Thoracic aorta (tissue), 2 donors: ENCODE measurements around the gene MLLT1. TPM values are rescaled to one million over a fixed set of nuclear protein-coding genes. Genes with fewer than 3 reads are reported as not detected.

Experiments used
- ATAC-seq: fragments of 150-250 bp; one replicate; pipeline ENCODE4 v1.8.0; 2017; ENCODE audit warnings: low read depth; ENCODE audit not compliant: insufficient number of reproducible peaks, low FRiP score
- DNase-seq: peaks from one replicate; pipeline ENCODE4 v3.0.0-alpha.2; 2020; ENCODE audit warnings: low spot score
- H3K27ac ChIP-seq, 2 donors: fragments of 200-600 bp; sonication (generic); 1 replicate in 1 of 2; 2 replicates in 1 of 2; pipeline ENCODE4 v1.5.1; 2016; ENCODE audit warnings: mild to moderate bottlenecking in 2 of 2, moderate library complexity in 2 of 2
- H3K27me3 ChIP-seq: fragments of 200-600 bp; sonication (generic); replicated peaks from 2 replicates; pipeline ENCODE4 v1.6.0; 2016; ENCODE audit warnings: mild to moderate bottlenecking; ENCODE audit not compliant: insufficient read depth
- H3K36me3 ChIP-seq: fragments of 200-600 bp; sonication (generic); one replicate; pipeline ENCODE4 v1.5.1; 2016
- H3K4me1 ChIP-seq, 2 donors: fragments of 200-600 bp; sonication (generic); 1 replicate in 1 of 2; 2 replicates in 1 of 2; pipeline versions ENCODE4 v1.5.1 to v1.6.0; 2016; ENCODE audit warnings: low read depth in 2 of 2, mild to moderate bottlenecking in 1 of 2; ENCODE audit not compliant: control insufficient read depth in 1 of 2
- H3K4me3 ChIP-seq: fragments of 200-600 bp; sonication (generic); 2 replicates; pipeline ENCODE4 v1.5.1; 2016; ENCODE audit warnings: mild to moderate bottlenecking
- H3K9me3 ChIP-seq: fragments of 200-600 bp; sonication (generic); 2 replicates; pipeline ENCODE4 v1.5.1; 2016
- CTCF ChIP-seq: fragments of 200-600 bp; sonication (generic); IDR thresholded peaks from one replicate; pipeline ENCODE4 v1.5.1; 2019; ENCODE audit warnings: antibody characterized with exemption
- total RNA-seq, 2 donors: library from RNA; depleted of rRNA; stranded (reverse); fragments of >200 nt; gene quantifications; one replicate each; pipeline versions ENCODE4 v1.1.0 to v1.2.3, GENCODE V29; 2016

The MLLT1 gene
- total RNA-seq, 2 donors from 2014 or later = 23.0 to 31.4 TPM

GRCh38 chr19:6262519-6262918 lies 17.3 kb downstream of the MLLT1 start:
- TF ChIP-seq CTCF = no peak
- Histone ChIP-seq H3K9me3 (no peaks in the 10 kb centered on the region), H3K4me3 (no peak overlapping the region), H3K4me1 (peaks cover 5 to 19% of the 10 kb centered on the region in 2 donors), H3K27me3 (no peaks in the 10 kb centered on the region), H3K27ac (no peak overlapping the region), H3K36me3 (peaks cover 7% of the 10 kb centered on the region)
- DNase-seq = no peak
- ATAC-seq = no peak

- Histone ChIP-seq H3K27me3 (no peaks in the 10 kb centered on the region), H3K36me3 (peaks cover 7% of the 10 kb centered on the region), H3K4me3 (no peak overlapping the region), H3K9me3 (no peaks in the 10 kb centered on the region), H3K4me1 (peaks cover 5 to 19% of the 10 kb centered on the region in 2 donors), H3K27ac (no peak overlapping the region)
- no peak for TF ChIP-seq CTCF
- DNase-seq = no peak
- ATAC-seq = no peak
Observed at GRCh38 chr19:6261883-6262282, 17.9 kb downstream of the MLLT1 start.

GRCh38 chr19:6260912-6261650 lies 18.7 kb downstream of the MLLT1 start:
- DNase-seq = no peak

GRCh38 chr19:6260376-6260775 lies 19.4 kb downstream of the MLLT1 start:
- no peak for TF ChIP-seq CTCF
- no peak overlapping the region for H3K4me3 ChIP-seq
- peaks cover 5 to 19% of the 10 kb centered on the region in 2 donors for H3K4me1 ChIP-seq
- DNase-seq = no peak
- H3K27ac ChIP-seq = no peak overlapping the region
- peaks cover 7% of the 10 kb centered on the region for H3K36me3 ChIP-seq
- ATAC-seq = no peak
- H3K9me3 ChIP-seq = no peaks in the 10 kb centered on the region
- no peaks in the 10 kb centered on the region for H3K27me3 ChIP-seq

More at GRCh38 chr19:6260912-6261650, 18.7 kb downstream of the MLLT1 start:
- H3K9me3 ChIP-seq = no peaks in the 10 kb centered on the region
- peaks cover 5 to 19% of the 10 kb centered on the region in 2 donors for H3K4me1 ChIP-seq
- no peak overlapping the region for H3K4me3 ChIP-seq
- H3K36me3 ChIP-seq = peaks cover 7% of the 10 kb centered on the region
- no peaks in the 10 kb centered on the region for H3K27me3 ChIP-seq
- TF ChIP-seq CTCF = peak; percentile 38
- no peak overlapping the region for H3K27ac ChIP-seq
- no peak for ATAC-seq

- DNase-seq (no peak), ATAC-seq (no peak)
- TF ChIP-seq CTCF = no peak
- peaks cover 5 to 19% of the 10 kb centered on the region in 2 donors for H3K4me1 ChIP-seq
- peaks cover 7% of the 10 kb centered on the region for H3K36me3 ChIP-seq
- H3K27me3 ChIP-seq = no peaks in the 10 kb centered on the region
- peak overlapping the region in 1 of 2 donors; percentile 15 for H3K27ac ChIP-seq
- H3K4me3 ChIP-seq = no peak overlapping the region
- H3K9me3 ChIP-seq = no peaks in the 10 kb centered on the region
Observed at GRCh38 chr19:6259312-6259861, 20.4 kb downstream of the MLLT1 start.
